Activated T-helper 9 cell treated with anti-CD3 and anti-CD28 coated beads, Interleukin-2, amount 50 U/mL, for 16 hours (primary cell): ENCODE data around the gene NAA10.

ENCODE experiments used
- DNase-seq: peaks from one replicate; pipeline ENCODE4 v3.0.0-alpha.2; 2020; ENCODE audit warnings: low read depth

Gene NAA10

DNA sequence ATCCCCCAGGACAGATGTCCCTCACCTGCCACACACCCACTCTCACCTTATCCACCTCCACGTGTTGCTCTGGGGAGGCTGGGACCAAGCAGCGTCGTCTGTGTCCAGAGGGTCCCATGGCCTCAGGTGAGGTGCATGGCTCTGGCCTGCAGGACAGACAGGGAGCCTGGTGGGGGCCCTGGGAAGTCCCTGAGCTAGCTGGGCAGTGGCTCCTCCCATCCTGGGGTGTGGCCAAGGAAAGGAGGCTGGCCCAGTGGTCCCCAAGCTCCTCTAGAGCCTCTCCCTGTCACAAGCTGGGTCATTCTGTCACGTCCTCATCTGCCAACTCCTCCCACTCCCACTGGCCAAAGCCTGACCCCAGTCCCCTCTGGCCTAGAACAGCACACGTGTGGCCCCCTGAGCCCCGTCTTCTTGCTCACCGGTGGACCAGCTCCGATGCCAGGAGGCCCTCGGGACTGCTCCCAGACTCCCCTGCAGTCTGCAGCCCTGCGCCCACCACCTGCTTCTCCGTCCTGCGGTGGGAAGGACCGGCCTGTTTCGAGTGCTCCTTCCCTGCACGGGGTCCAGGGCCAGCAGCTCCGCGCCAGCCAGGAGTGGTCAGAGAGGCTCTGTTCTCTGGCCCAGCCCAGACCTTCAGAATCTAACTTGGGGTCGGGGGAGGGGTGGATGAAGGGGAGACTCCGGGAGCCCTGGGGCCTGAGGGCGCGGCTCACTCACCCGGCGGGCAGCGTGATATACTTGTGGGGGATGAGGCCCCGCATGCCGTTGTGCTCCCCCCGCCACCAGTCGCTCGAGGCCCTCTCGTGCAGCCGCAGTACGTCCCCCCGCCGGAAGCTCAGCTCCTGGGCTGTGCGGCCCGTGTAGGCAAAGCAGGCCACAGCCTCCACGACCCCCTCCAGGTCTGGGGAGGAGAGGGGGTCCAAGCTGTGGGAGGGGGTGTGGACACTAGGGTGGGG, 25.5 kb downstream of the NAA10 start:
- DNase-seq = no peak

DNA sequence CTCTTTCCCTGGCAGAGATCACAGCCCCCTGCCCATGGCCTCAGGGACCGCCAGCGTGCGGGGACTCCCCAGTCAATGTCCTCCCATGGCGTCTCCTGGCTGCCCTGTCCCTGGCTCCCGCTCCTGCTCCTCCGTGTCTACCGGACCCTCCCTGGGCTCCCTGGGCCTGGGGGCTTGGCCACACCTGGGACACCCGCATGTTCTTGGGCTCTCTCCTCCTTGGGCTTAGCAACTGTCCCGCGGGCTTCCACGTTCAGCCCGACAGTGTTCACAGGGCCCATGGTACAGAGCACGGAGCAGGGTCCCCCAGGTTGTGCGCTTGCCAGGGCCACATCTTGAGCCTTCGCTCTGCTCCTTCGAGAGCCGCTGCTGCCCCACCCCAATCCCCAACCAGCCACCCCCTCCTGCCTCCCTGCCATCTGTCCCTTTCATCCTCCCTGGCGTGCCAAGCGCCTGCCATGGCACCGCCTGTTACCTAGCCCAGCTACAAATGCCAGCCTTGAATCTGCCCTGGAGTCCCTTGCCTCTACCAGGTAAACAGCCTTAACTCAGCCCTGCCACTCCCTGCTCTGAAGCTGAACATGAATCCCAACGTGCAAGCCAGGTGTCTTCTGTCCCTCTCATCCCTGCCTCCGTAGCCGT, 26.5 kb downstream of the NAA10 start:
- no peak for DNase-seq

DNA sequence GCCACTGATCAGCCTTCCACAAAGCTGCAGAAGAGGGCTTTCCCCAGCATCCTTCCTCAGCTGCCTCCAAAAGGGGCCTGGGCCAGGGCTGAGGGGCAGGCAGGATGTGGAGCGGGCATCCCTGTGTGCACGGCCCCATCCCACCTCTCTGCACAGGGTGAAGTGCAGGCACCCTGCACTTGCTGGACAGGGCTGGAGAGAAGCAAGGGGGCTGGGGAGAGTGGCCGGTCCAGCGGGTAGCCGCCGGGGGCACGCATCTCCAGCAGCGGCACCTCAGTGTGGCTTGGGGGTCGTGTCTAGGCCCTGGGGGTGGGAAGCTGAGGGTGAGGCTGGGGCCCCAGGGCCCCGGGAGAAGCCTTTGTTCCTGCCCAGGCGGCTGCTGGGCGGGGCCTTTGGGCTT, 27.4 kb downstream of the NAA10 start:
- no peak for DNase-seq

DNA sequence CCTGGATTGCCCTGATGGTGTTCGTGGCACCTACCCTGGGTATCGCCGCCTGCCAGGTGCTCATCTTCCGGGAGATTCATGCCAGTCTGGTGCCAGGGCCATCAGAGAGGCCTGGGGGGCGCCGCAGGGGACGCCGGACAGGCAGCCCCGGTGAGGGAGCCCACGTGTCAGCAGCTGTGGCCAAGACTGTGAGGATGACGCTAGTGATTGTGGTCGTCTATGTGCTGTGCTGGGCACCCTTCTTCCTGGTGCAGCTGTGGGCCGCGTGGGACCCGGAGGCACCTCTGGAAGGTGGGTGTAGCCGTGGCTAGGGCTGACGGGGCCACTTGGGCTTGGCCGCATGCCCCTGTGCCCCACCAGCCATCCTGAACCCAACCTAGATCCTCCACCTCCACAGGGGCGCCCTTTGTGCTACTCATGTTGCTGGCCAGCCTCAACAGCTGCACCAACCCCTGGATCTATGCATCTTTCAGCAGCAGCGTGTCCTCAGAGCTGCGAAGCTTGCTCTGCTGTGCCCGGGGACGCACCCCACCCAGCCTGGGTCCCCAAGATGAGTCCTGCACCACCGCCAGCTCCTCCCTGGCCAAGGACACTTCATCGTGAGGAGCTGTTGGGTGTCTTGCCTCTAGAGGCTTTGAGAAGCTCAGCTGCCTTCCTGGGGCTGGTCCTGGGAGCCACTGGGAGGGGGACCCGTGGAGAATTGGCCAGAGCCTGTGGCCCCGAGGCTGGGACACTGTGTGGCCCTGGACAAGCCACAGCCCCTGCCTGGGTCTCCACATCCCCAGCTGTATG, 28.5 kb downstream of the NAA10 start:
- DNase-seq = no peak

DNA sequence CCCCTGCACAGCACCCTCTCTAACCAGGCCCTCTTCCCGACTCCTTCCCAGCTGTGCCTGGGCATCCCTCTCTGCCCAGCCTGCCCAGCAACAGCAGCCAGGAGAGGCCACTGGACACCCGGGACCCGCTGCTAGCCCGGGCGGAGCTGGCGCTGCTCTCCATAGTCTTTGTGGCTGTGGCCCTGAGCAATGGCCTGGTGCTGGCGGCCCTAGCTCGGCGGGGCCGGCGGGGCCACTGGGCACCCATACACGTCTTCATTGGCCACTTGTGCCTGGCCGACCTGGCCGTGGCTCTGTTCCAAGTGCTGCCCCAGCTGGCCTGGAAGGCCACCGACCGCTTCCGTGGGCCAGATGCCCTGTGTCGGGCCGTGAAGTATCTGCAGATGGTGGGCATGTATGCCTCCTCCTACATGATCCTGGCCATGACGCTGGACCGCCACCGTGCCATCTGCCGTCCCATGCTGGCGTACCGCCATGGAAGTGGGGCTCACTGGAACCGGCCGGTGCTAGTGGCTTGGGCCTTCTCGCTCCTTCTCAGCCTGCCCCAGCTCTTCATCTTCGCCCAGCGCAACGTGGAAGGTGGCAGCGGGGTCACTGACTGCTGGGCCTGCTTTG, 29.2 kb downstream of the NAA10 start:
- DNase-seq = no peak

DNA sequence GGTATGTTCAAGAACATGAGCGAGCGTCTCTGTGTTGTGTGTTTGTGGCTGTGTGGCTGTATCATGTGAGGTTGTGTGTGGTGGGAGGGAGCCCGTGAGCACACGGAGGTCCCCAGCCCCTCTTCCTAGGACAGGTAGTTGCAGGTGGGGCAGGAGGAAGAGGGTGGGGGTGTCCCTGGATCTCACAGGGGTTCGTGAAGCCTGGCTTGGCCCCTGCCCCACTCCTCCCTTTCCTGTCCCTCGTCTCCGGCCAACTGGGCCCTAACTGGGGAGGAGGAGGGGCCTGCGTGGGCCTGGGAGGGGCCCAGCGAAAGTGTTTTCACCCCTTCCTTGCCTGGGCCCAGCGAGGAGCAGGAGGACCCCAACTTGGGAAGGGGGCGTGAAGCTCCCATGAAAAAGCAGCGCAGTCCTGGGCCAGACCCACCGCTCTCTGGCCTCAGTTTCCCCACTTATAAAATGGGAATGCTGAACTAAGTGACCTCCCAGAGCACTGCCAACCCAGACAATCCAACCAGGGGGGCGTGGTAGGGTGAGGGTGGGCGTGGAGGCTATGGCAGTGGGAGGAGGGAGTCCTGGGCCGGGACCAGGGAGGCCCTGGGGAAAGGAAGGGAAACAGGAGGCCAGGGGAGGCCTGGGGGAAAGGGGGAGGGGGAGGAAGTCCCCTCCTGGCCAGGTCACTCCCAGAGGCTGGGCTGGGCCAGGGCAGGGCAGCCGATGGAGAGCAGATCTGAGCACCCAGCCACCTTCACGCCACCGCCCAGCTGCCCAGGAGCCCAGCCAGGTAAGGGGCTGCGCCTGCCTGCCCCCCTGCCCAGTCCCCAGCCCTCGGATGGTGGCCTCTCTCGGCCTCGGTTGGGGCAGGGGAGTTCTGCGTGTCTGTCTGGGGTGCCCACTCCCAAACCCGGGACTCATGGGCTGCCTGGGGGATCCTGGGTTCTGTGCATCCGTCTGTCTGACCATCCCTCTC, 30.6 kb downstream of the NAA10 start, which contains the start of gene AVPR2:
Gene AVPR2 (plus strand): TSS at position 683 of the 967 bp plus-strand sequence. CDS start 473 bp downstream, outside the sequence.
- DNase-seq = no peak

DNA sequence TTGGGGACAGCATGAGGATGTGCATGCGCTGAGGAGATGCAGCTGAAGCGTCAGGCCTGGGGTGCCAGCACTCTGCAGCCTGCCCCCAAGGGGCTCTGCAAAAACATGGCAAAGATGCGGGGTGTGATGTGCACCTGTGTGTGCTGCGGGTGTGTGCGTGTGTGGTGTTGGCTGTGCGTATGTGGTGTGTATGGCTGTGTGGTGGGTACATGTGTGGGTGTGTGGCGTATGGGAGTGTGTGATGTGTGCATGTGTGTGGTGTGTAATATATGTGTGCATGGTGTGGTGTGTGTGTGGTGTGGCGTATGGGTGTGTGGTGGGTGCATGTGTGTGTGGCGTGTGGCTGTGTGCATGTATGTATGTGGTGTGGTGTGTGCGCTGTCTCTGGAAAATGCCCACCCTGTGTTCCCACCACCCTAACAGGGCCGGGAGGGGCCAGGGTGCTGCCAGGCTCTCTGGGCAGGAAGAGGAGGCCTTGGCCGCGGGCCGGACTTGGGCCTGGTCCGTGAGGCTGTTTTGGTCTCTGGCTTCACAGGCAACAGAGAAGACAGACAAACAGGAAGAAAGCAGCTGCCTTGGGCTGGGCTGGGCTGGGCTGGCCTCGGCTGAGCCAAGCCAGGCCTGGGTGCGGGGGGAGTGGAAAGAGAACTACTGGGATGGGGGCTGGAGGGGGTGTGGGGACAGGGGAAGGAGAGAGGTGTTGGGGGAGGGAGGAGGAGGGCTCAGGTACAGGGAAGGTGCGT, 31.4 kb downstream of the NAA10 start:
- DNase-seq = no peak

DNA sequence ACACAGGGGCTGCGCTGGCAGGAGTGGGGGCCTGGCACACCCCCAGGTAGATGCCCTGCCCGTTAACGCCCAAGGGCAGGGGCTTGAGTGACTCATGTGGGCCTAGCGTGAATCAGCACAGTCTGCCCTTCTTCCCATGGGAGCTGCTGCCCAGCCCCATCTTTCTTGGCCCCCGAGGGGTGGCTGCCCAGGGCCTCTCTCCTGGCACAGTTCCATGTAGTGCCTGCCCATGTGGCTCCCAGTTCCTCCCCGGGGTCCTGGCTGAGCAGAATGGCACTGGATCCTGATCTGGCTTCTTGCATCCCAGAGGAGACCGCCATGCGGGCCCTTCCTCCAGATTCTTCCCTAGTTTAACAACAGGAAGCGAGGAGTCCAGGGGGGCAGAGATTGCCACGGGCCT, 32.5 kb downstream of the NAA10 start:
- DNase-seq = no peak

DNA sequence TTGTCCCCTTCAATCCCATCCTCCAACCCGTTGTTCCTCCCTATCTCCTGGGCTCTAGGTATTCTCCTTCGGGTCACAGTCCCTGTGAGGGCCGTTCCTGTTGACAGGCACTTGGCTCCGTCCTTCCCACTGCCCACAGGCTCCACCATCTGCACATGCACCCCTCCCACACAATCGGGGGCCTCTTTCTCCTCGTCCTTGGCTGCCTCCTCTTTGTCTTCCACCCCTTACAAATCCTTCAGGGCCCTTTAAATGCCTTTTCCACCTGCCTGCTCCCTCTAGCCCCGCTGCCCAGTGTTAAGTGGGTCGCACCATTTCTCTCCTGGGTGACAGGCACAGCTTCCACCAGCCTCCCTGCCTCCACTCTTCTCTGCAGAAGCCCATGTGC, 33.1 kb downstream of the NAA10 start:
- DNase-seq = no peak

DNA sequence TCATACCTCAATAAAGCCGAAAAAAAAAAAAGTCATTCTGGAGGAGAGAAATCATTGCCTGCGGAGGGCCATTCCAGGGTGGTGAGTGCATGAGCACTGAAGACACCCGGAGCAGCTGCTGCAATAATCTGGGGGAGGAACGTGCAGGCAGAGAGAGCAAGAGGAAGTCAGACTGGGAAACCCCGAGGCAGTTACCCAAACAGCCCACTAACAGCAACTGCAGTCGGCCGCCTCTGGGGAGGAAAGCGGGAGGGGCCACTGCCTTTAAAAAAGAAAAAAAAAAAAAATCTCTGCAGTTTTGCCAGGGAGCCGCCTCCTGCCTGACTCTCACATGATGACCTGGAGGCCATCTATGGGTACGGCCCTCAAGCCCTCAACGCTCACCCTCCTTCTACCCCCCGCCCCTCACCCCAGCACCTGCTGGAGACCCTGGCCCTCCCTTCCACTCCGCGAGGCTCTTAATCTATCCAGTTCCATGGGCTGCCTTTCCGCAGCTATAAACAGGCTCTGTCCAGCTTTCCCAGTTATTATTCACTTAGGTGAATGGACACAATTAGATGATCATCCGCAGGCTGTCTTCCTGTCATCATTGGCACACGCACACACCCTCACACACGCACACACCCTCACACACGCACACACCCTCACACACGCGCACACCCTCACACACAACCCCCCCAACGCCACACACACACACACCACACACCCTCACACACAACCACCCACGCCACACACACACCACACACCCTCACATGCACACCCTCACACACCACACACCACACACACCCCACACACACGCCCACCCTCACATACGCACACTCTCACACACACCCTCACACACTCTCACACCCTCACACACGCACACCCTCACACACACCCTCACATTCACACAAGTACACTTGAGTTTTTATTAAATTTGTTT, 33.7 kb downstream of the NAA10 start:
- peak; percentile 38 for DNase-seq

DNA sequence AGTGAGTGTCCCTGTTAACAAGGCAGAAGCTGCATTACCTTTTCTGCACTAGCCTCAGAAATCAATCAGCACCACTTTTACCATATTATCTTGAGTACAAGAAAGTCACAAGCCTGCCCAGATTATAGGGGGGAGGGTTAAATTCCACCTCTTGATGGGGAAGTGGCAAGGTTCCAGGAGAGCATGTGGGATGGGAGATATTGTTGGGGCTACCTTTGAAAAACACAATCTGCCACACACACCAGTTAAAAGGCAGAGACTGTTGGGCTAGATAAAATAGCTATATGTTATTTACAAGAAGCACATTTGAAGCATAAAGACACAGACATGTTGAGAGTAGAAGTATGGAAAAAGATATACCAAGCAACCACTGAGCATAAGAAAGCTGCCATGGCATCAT, 36.9 kb downstream of the NAA10 start:
- DNase-seq = no peak

DNA sequence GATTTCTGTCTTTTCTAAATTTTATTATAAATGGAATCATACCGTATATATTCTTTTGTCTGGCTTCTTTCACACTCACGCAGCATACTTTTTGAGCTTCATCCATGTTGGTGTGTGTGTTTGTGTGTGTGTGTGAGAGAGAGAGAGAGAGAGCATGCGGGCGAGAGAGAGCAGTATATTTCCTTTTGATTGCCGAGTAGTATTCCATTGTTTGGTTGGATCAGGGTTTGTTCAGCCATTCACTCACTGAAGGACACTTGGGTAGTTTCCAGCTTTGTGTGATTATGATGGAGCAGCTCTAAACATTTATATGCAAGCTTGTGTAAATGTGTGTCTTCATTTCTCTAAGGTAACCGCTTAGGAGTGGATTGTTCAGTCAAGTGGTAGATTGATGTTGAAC, 45.7 kb downstream of the NAA10 start:
- DNase-seq = no peak

DNA sequence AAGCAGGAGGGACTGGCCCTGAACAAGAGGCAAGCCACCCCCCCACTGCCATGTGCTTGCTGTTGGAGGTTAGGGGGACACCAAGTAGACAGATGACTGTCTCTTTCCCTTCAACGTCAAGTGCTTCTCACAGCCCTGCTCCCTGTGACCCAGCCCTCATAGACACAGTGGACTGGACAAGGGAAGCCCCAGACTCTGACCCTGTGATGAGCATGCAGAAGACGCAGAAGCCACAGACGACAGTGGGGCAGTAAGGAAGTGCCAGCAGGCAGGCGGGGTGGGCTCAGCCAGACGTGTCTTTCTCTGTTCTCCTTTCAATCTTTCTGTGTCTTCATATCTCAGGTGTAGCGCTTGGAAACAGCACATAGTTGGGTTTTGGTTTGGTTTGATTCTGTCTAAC, 46.5 kb downstream of the NAA10 start:
- no peak for DNase-seq

DNA sequence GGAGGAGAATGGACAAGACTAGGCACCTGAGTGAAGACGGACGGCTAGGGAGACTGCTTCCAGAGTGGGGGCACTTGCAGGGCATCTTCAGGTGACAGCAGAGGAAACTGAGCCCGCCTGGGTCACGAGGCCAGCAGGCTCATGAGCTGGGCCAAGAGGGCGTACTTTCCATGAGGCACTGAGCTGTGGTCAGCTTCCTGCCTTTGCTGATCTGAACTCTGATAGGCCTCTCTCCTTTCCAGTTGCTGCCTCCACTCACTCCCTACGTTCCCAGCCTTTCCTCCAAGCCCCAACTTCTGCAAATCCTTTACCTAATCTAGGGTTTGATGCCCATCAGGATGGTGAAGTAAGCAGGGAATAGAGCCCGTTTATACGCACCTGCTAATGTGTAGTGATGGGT, 47.5 kb downstream of the NAA10 start:
- no peak for DNase-seq

DNA sequence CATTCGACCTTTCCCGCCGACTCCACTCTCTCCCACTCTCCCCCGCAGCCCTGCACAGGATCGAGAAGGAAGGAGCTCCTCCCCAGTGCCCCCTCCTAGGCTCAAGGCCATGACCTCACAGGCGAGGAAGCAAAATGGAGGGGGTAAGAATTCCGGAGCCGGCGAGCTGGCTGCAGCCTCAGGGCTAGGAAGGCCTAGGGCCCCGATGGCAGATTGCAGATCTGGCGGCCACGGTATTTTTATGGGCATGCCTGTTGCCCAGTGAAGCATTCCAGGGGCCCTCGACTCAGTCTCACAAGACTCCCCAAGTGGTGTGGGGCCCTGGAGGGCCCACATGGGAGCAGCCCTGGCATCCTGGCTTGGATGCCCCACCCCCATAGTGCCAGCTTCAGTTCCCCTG, 47.9 kb downstream of the NAA10 start:
- DNase-seq = no peak

DNA sequence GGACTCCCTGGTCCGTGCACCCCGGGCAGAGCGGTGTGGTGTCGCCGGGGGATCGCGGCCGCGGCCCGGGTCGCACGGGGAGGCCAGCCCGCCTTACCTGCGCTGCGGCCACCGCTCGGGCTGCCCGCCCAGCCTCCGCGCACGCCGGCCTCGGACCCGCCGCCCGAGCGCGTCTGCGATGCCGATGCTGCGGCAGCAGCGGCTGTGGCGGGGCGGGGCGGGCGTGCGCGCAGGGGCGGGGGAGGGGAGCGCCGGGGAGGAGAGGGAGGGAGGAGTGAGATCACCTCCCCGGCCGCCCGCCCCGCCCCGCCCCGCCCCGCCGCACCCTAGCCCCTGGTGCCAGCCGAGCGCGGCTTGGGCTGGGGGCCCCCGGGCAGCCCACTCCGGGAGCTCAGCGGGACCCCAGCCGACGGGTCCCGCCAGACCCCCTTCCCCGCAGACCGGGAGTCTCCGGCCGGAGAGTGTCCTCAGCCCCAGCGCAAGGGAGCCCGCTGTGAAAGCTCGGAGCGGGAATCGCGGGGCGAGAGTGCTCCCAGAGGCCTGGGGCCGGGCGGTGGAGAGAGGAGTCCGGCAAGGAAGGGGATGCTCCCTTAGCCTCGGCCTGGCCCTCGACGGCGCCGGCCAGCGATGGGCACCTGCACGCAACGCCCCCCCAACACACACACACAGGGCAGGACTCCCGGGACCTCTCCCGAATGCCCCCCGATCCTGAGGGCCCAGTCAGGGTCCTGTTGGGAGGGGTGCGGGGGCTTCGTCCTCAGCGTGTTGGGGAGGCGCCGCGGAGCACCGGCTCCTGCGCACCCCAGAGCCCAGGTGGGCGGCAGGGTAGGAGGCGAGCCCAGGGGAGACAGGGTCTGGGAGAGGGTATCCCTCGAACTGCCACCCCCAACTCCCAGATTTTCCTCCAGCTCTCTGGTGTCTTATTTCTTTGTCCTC, 48.6 kb downstream of the NAA10 start, which contains the start of gene L1CAM:
Gene L1CAM (minus strand): TSS at position 206 of the 936 bp plus-strand sequence. CDS start 10,337 bp downstream, outside the sequence.
- no peak for DNase-seq

DNA sequence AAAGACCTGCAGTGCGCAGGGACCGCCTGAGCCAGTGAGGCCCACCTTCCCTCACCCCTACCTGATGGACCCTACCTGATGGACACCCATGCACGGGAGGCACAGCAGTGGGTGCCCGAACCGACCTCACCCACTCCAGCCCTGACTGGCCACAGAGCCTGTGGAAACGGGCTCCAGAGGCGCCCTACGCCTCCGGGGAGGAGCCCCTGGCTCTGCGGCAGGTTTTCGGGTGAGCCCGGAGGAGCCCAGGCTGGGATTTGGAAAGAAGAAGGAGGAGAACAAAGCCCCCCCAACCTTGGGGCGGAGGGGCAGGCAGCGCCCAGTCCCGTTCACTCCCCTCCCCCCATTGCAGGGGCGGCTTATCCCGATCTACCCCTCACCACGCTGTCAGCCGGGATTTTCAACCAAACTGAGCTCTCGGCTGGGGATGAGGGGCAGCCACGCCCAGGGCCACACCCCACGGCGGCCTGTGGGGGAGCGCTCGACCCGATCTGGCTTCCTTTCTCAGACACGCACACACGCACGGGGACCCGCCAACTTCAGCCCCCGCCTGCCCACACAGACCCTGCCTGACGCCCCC, 49.5 kb downstream of the NAA10 start:
- no peak for DNase-seq
